SH-SY5Y (cell line): ENCODE results near the gene SPATA31D4.

Experiments
- GATA2 ChIP-seq: IDR thresholded peaks from 2 replicates; pipeline ENCODE4 v1.6.1; 2011; ENCODE audit warnings: mild to moderate bottlenecking, low read depth, low read length
- GATA3 ChIP-seq: IDR thresholded peaks from 2 replicates; pipeline ENCODE4 v1.6.1; 2011; ENCODE audit warnings: low read depth, mild to moderate bottlenecking, low read length, moderate library complexity

DNA sequence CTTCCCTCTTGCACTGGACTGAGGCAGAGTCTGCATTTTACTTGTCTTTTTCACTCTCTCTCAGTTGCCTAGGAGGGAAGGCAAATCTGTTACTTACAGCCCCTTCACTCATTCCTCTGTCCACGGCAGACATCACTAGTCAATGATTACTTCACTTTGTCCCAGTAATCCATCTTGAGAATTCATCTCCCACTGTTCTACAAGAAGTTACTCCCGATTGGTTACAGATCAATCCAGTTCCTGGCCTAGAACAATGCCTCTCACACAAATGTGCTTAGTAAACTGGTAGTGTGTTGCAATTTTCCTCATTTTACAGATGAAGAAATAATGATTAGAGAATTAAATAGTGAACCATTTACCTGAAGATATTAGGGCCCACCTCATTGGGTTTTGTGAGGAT lies 49.7 kb upstream of the SPATA31D4 start:
- TF ChIP-seq GATA2 (no peak), GATA3 (no peak)
